ENCODE data around the gene EFNA2.

DNA sequence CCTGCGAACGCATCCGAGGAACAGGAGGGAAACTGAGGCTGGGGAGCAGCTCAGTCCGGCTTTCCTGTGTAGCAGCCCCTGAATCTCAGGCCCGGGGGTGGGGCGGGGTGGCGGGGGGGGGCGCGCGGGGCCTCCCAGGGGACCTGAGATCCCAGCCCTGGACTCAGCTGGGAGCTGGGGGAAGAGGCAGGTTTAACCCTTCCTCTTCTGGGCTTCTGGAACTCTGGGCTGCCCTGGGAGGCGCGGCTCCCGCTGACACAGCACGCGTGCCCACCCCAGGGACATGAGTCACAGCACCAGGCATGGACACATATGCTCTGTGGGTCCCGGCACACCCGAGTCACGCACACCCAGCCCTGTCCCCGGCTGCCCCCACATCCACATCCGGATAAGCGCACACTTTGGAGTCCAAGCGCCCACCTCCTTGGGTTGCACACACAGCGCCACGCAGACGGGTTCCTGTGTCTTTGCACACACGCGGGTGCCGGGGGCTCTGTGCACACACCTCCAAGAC, 20.0 kb upstream of the EFNA2 start:
- TF ChIP-seq, protein P1, sequence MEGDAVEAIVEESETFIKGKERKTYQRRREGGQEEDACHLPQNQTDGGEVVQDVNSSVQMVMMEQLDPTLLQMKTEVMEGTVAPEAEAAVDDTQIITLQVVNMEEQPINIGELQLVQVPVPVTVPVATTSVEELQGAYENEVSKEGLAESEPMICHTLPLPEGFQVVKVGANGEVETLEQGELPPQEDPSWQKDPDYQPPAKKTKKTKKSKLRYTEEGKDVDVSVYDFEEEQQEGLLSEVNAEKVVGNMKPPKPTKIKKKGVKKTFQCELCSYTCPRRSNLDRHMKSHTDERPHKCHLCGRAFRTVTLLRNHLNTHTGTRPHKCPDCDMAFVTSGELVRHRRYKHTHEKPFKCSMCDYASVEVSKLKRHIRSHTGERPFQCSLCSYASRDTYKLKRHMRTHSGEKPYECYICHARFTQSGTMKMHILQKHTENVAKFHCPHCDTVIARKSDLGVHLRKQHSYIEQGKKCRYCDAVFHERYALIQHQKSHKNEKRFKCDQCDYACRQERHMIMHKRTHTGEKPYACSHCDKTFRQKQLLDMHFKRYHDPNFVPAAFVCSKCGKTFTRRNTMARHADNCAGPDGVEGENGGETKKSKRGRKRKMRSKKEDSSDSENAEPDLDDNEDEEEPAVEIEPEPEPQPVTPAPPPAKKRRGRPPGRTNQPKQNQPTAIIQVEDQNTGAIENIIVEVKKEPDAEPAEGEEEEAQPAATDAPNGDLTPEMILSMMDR (IDR thresholded peaks at IDR 0.05): no peak
- no peak; the same call in 1 of the 2 replicates for TF ChIP-seq TEAD4 (IDR thresholded peaks at IDR 0.05; ENCODE audit: borderline replicate concordance, insufficient read depth)

All from SK-N-SH (cell line).